Mammary epithelial cell (primary cell): Measurements from ENCODE around the gene OR2T11.

Experiments
- CTCF ChIP-seq, 2 donors: IDR thresholded peaks in 1 of 2; conservative IDR thresholded peaks in 1 of 2; 2 replicates each; pipeline ENCODE4 v1.5.1; 2011 to 2012; ENCODE audit warnings: inconsistent platforms in 2 of 2, low read length in 2 of 2, mild to moderate bottlenecking in 2 of 2, control low read depth in 1 of 2, low read depth in 1 of 2; ENCODE audit not compliant: insufficient read depth in 1 of 2; ENCODE audit errors: extremely low read depth in 1 of 2
- EZH2 ChIP-seq: IDR thresholded peaks from 2 replicates; pipeline ENCODE4 v1.6.1; 2012; ENCODE audit warnings: low read length, inconsistent platforms, borderline replicate concordance

- no peak for TF ChIP-seq CTCF (conservative IDR thresholded peaks at IDR 0.05 in 1 of 2, IDR thresholded peaks at IDR 0.05 in 1 of 2; ENCODE audit: extremely low read depth in 1 of 2, insufficient read depth in 1 of 2, low read depth in 1 of 2, low read length in 2 of 2)
- no peak for TF ChIP-seq EZH2
These were observed 3.4 kb downstream of the OR2T11 start for GRCh38 chr1:248631354-248632008.
